ENCODE data around the gene CSGALNACT2.

- TF ChIP-seq CTCF (IDR thresholded peaks at IDR 0.05) (no peak), EZH2 (IDR thresholded peaks at IDR 0.05; ENCODE audit: borderline replicate concordance, insufficient read depth, low read depth, low read length, poor library complexity, severe bottlenecking) (no peak)
Measured at GRCh38 chr10:43128331-43128730, 9.9 kb upstream of the CSGALNACT2 start.

Data from B cell (primary cell).